Measurements from ENCODE around the gene PRRG4.

PRRG4 gene

GRCh38 chr11:32881286-32881685 is 51.6 kb downstream of the PRRG4 start:
- no peak overlapping the region for H3K27ac ChIP-seq (replicated peaks)
- no peak for TF ChIP-seq POLR2AphosphoS5 (IDR thresholded peaks at IDR 0.05; ENCODE audit: low read depth)
- no peak for TF ChIP-seq GABPA (IDR thresholded peaks at IDR 0.05; ENCODE audit: low read depth)
- TF ChIP-seq REST (IDR thresholded peaks at IDR 0.05; ENCODE audit: insufficient replicate concordance, low read depth): no peak
- TF ChIP-seq SPI1 (IDR thresholded peaks at IDR 0.05; ENCODE audit: borderline replicate concordance, low read depth): no peak
- no peak for TF ChIP-seq CTCF (IDR thresholded peaks at IDR 0.05; ENCODE audit: insufficient read depth, low read length)
- no peaks in the 10 kb centered on the region for H3K27me3 ChIP-seq (ENCODE audit: insufficient read depth, poor library complexity, severe bottlenecking)
- no peak for DNase-seq (ENCODE audit: low read depth in 1 of 2, low spot score in 1 of 2)
- H3K4me3 ChIP-seq (replicated peaks; ENCODE audit: insufficient read depth, low read length): no peak overlapping the region

- Histone ChIP-seq H3K4me3 (replicated peaks; ENCODE audit: insufficient read depth, low read length) (no peak overlapping the region), H3K27me3 (ENCODE audit: insufficient read depth, poor library complexity, severe bottlenecking) (no peaks in the 10 kb centered on the region), H3K27ac (replicated peaks) (no peak overlapping the region)
- DNase-seq (ENCODE audit: low read depth in 1 of 2, low spot score in 1 of 2): no peak
- no peak for TF ChIP-seq REST (IDR thresholded peaks at IDR 0.05; ENCODE audit: insufficient replicate concordance, low read depth)
- TF ChIP-seq GABPA (IDR thresholded peaks at IDR 0.05; ENCODE audit: low read depth): no peak
- TF ChIP-seq POLR2AphosphoS5 (IDR thresholded peaks at IDR 0.05; ENCODE audit: low read depth): no peak
- no peak for TF ChIP-seq SPI1 (IDR thresholded peaks at IDR 0.05; ENCODE audit: borderline replicate concordance, low read depth)
- no peak for TF ChIP-seq CTCF (IDR thresholded peaks at IDR 0.05; ENCODE audit: insufficient read depth, low read length)
These were observed 53.7 kb downstream of the PRRG4 start for GRCh38 chr11:32883421-32883820.

- no peak overlapping the region for H3K4me3 ChIP-seq (replicated peaks; ENCODE audit: insufficient read depth, low read length)
- no peaks in the 10 kb centered on the region for H3K27me3 ChIP-seq (ENCODE audit: insufficient read depth, poor library complexity, severe bottlenecking)
- H3K27ac ChIP-seq (replicated peaks): no peak overlapping the region
- no peak for DNase-seq (ENCODE audit: low read depth in 1 of 2, low spot score in 1 of 2)
- TF ChIP-seq CTCF (IDR thresholded peaks at IDR 0.05; ENCODE audit: insufficient read depth, low read length): no peak
- TF ChIP-seq GABPA (IDR thresholded peaks at IDR 0.05; ENCODE audit: low read depth): no peak
- TF ChIP-seq SPI1 (IDR thresholded peaks at IDR 0.05; ENCODE audit: borderline replicate concordance, low read depth): no peak
- TF ChIP-seq REST (IDR thresholded peaks at IDR 0.05; ENCODE audit: insufficient replicate concordance, low read depth): no peak
- TF ChIP-seq POLR2AphosphoS5 (IDR thresholded peaks at IDR 0.05; ENCODE audit: low read depth): no peak
These were observed 54.3 kb downstream of the PRRG4 start for GRCh38 chr11:32884023-32884422.

Data from HL-60 (cell line).